Breast epithelium (tissue), 3 donors: ENCODE data around the gene GTF2B.
"Not testable (repeated sequence)": the region's sequence is repeated elsewhere in the genome, so short reads cannot be mapped to it uniquely, and the experiment has no call there.

ENCODE experiments used
- POLR2A ChIP-seq: fragments of 450-650 bp; IDR thresholded peaks from one replicate; pipeline ENCODE4 v1.6.1; 2016; ENCODE audit warnings: antibody characterized with exemption, mild to moderate bottlenecking, moderate library complexity
- TF ChIP-seq, protein P1 (sequence below), 3 donors: fragments of 450-650 bp; IDR thresholded peaks; one replicate each; pipeline ENCODE4 v1.5.1; 2016 to 2017; ENCODE audit warnings: antibody characterized with exemption in 3 of 3, mild to moderate bottlenecking in 3 of 3, moderate library complexity in 3 of 3

DNA sequence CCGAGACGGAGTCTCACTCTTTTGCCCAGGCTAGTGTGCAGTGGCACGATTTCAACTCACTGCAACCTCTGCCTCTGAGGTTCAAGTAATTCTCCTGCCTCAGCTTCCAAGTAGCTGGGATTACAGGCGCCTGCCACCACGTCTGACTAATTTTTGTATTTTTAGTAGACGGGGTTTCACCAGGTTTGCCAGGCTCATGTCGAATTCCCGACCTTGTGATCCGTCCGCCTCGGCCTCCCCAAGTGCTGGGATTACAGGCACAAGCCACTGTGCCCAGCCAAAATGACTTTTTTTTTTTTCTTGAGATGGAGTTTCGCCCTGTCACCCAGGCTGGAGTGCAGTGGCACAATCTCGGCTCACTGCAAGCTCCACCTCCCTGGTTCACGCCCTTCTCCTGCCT, 21.7 kb downstream of the GTF2B start:
- TF ChIP-seq, protein P1, sequence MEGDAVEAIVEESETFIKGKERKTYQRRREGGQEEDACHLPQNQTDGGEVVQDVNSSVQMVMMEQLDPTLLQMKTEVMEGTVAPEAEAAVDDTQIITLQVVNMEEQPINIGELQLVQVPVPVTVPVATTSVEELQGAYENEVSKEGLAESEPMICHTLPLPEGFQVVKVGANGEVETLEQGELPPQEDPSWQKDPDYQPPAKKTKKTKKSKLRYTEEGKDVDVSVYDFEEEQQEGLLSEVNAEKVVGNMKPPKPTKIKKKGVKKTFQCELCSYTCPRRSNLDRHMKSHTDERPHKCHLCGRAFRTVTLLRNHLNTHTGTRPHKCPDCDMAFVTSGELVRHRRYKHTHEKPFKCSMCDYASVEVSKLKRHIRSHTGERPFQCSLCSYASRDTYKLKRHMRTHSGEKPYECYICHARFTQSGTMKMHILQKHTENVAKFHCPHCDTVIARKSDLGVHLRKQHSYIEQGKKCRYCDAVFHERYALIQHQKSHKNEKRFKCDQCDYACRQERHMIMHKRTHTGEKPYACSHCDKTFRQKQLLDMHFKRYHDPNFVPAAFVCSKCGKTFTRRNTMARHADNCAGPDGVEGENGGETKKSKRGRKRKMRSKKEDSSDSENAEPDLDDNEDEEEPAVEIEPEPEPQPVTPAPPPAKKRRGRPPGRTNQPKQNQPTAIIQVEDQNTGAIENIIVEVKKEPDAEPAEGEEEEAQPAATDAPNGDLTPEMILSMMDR (IDR thresholded peaks at IDR 0.05) = not testable (repeated sequence)
- not testable (repeated sequence) for TF ChIP-seq POLR2A
